Gastroesophageal sphincter (tissue), 4 donors: Measurements from ENCODE around the gene PAX5. TPM values are rescaled to one million over a fixed set of nuclear protein-coding genes. Genes with fewer than 3 reads are reported as not detected.

Source experiments
- ATAC-seq: fragments of 150-250 bp; one replicate; pipeline ENCODE4 v1.9.1; 2016; ENCODE audit warnings: mild to moderate bottlenecking, moderate library complexity
- H3K27ac ChIP-seq, 4 donors: fragments of 200-600 bp; sonication (generic) in 3 of 4; 1 replicate in 3 of 4; 2 replicates in 1 of 4; pipeline ENCODE4 v1.5.1; 2016 to 2019
- H3K27me3 ChIP-seq: fragments of 200-600 bp; sonication (generic); one replicate; pipeline ENCODE4 v1.5.1; 2019
- H3K36me3 ChIP-seq, 2 donors: fragments of 200-600 bp; sonication (generic); one replicate each; pipeline ENCODE4 v1.5.1; 2019; ENCODE audit warnings: control low read depth in 1 of 2
- H3K4me1 ChIP-seq, 3 donors: fragments of 200-600 bp; sonication (generic); 1 replicate in 2 of 3; 2 replicates in 1 of 3; pipeline ENCODE4 v1.5.1; 2016 to 2019; ENCODE audit warnings: control low read depth in 2 of 3
- H3K4me3 ChIP-seq, 2 donors: fragments of 200-600 bp; sonication (generic); one replicate each; pipeline ENCODE4 v1.5.1; 2019; ENCODE audit warnings: mild to moderate bottlenecking in 1 of 2, moderate library complexity in 1 of 2
- H3K9me3 ChIP-seq, 3 donors: fragments of 200-600 bp; sonication (generic); one replicate each; pipeline ENCODE4 v1.5.1; 2017 to 2019; ENCODE audit warnings: control low read depth in 2 of 3
- EP300 ChIP-seq: sonication (generic); formaldehyde crosslinking; IDR thresholded peaks from one replicate; pipeline ENCODE4 v1.6.1; 2017; ENCODE audit warnings: antibody characterized with exemption, mild to moderate bottlenecking
- POLR2A ChIP-seq, 2 donors: fragments of 450-650 bp; IDR thresholded peaks; one replicate each; pipeline ENCODE4 v1.6.1; 2017; ENCODE audit warnings: antibody characterized with exemption in 2 of 2, mild to moderate bottlenecking in 2 of 2, moderate library complexity in 1 of 2
- POLR2AphosphoS5 ChIP-seq: sonication (generic); formaldehyde crosslinking; IDR thresholded peaks from one replicate; pipeline ENCODE4 v1.6.1; 2017; ENCODE audit warnings: antibody characterized with exemption
- WGBS, 2 donors: methylation state at CpG; one replicate each; pipeline ENCODE4 v1.1.5; 2018; ENCODE audit warnings: low coverage in 1 of 2; 5-methylcytosine and 5-hydroxymethylcytosine counted together
- total RNA-seq, 4 donors: library from RNA; depleted of rRNA; stranded (reverse); fragments of >200 nt; gene quantifications; one replicate each; pipeline ENCODE4 v1.1.0, GENCODE V29; 2016
- TF ChIP-seq, protein P1 (sequence below), 4 experiments: fragments of 200-600 bp in 2 of 4; fragments of 450-650 bp in 2 of 4; sonication (generic) in 1 of 4; IDR thresholded peaks; one replicate each; pipeline ENCODE4 v1.5.1; 2017 to 2019; ENCODE audit warnings: antibody characterized with exemption in 4 of 4, mild to moderate bottlenecking in 2 of 4, moderate library complexity in 2 of 4

Gene PAX5
- total RNA-seq, 4 donors from 2014 or later: under 0.01 TPM; not detected in 3

GRCh38 chr9:36971935-36972488, 62.1 kb downstream of the PAX5 start:
- ATAC-seq: no peak
- WGBS, 2 donors: 75 to 90% methylated on average over 2 of the region's 4 CpGs
- Histone ChIP-seq H3K4me1 (no peaks in the 10 kb centered on the region), H3K9me3 (no peaks in the 10 kb centered on the region), H3K36me3 (no peaks in the 10 kb centered on the region), H3K27me3 (peaks cover 30% of the 10 kb centered on the region), H3K27ac (no peak overlapping the region), H3K4me3 (no peak overlapping the region)
- TF ChIP-seq POLR2A (IDR thresholded peaks at IDR 0.05) (no peak), POLR2AphosphoS5 (no peak), EP300 (no peak)
- TF ChIP-seq, protein P1, sequence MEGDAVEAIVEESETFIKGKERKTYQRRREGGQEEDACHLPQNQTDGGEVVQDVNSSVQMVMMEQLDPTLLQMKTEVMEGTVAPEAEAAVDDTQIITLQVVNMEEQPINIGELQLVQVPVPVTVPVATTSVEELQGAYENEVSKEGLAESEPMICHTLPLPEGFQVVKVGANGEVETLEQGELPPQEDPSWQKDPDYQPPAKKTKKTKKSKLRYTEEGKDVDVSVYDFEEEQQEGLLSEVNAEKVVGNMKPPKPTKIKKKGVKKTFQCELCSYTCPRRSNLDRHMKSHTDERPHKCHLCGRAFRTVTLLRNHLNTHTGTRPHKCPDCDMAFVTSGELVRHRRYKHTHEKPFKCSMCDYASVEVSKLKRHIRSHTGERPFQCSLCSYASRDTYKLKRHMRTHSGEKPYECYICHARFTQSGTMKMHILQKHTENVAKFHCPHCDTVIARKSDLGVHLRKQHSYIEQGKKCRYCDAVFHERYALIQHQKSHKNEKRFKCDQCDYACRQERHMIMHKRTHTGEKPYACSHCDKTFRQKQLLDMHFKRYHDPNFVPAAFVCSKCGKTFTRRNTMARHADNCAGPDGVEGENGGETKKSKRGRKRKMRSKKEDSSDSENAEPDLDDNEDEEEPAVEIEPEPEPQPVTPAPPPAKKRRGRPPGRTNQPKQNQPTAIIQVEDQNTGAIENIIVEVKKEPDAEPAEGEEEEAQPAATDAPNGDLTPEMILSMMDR (IDR thresholded peaks at IDR 0.05): no peak

GRCh38 chr9:36970007-36970888, 63.8 kb downstream of the PAX5 start:
- Histone ChIP-seq H3K36me3 (no peaks in the 10 kb centered on the region), H3K9me3 (no peaks in the 10 kb centered on the region), H3K27ac (no peak overlapping the region), H3K4me1 (no peaks in the 10 kb centered on the region), H3K4me3 (no peak overlapping the region), H3K27me3 (peaks cover 12% of the 10 kb centered on the region)
- WGBS, 2 donors: 50 to 63% methylated on average over 8 to 9 of the region's 9 CpGs
- TF ChIP-seq EP300 (no peak), POLR2AphosphoS5 (no peak), POLR2A (IDR thresholded peaks at IDR 0.05) (no peak)
- TF ChIP-seq, protein P1 (IDR thresholded peaks at IDR 0.05): no peak
- no peak for ATAC-seq

- WGBS, 2 donors: 60 to 80% methylated on average over 1 to 2 of the region's 11 CpGs
- Histone ChIP-seq H3K4me1 (no peaks in the 10 kb centered on the region), H3K4me3 (no peak overlapping the region), H3K36me3 (no peaks in the 10 kb centered on the region), H3K9me3 (no peaks in the 10 kb centered on the region), H3K27ac (no peak overlapping the region), H3K27me3 (peaks cover 11% of the 10 kb centered on the region)
- no peak for ATAC-seq
- TF ChIP-seq EP300: no peak
- TF ChIP-seq, protein P1 (IDR thresholded peaks at IDR 0.05): no peak
- no peak for TF ChIP-seq POLR2AphosphoS5
- no peak for TF ChIP-seq POLR2A (IDR thresholded peaks at IDR 0.05)
Measured at GRCh38 chr9:36969216-36969771, 64.8 kb downstream of the PAX5 start.

- TF ChIP-seq POLR2AphosphoS5 (no peak), EP300 (no peak), POLR2A (IDR thresholded peaks at IDR 0.05) (no peak)
- TF ChIP-seq, protein P1 (IDR thresholded peaks at IDR 0.05): no peak
- H3K4me1 ChIP-seq: no peaks in the 10 kb centered on the region
- H3K27me3 ChIP-seq: peaks cover 11% of the 10 kb centered on the region
- no peak overlapping the region for H3K27ac ChIP-seq
- ATAC-seq: no peak
- H3K4me3 ChIP-seq: no peak overlapping the region
- no peaks in the 10 kb centered on the region for H3K9me3 ChIP-seq
- 72% methylated on average over 5 of the region's 7 CpGs; no CpG with 5 or more reads in 1 of the 2 donors for WGBS, 2 donors
- H3K36me3 ChIP-seq: no peaks in the 10 kb centered on the region
Measured at GRCh38 chr9:36968574-36969215, 65.4 kb downstream of the PAX5 start.
